Measurements from ENCODE around the gene JAM3. TPM values are rescaled to one million over a fixed set of nuclear protein-coding genes. Genes with fewer than 3 reads are reported as not detected.

Gene JAM3
- total and polyA plus RNA-seq, 2 of the 13 experiments (the other 11 are each of a cell fraction or from before 2014, with no cell fraction given) = 0.98 to 2.8 TPM

DNA sequence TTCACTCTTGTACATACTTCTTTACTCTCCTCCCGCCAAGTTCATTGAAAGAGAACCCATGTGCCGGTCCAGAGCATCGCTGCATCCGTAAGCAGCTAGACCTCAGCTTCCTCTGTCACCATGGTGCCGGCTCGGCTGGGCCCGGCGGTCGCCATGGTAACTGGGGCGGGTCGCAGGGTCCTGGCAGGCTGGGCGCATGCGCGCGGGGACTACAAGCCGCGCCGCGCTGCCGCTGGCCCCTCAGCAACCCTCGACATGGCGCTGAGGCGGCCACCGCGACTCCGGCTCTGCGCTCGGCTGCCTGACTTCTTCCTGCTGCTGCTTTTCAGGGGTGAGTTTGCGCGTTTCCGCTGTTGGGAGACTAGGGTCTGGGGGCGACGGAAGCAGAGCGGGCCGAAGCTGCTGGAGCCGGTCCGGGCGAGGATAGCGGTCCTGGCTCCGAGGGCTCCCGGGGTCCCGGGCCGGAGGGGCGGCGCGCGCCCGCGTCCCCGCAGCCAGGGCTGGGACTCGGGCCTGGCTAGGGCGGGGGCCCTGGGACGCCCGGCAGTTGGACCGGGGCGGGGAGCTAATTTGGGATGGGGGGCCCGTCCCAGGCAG, at the start of gene JAM3 (continued):
- TF ChIP-seq MBD4 (IDR thresholded peaks at IDR 0.05; ENCODE audit: borderline replicate concordance, low read length) = no peak
- no peak for TF ChIP-seq ZBTB21 (CRISPR knock-in tag; IDR thresholded peaks at IDR 0.05)
- TF ChIP-seq AHR (CRISPR knock-in tag; IDR thresholded peaks at IDR 0.05) = peak; percentile 49; the same call in 1 of the 2 replicates
- no peak for TF ChIP-seq ZNF296 (CRISPR knock-in tag; conservative IDR thresholded peaks at IDR 0.05)
- no peak for TF ChIP-seq ZNF839 (CRISPR knock-in tag; IDR thresholded peaks at IDR 0.05; ENCODE audit: borderline replicate concordance)
- TF ChIP-seq ZNF792 (CRISPR knock-in tag; IDR thresholded peaks at IDR 0.05) = no peak
- 0 out of 2 replicates have a peak, but pooled peaks have one; percentile 46 for TF ChIP-seq BRCA1 (CRISPR knock-in tag; IDR thresholded peaks at IDR 0.05)
- no peak for TF ChIP-seq TGIF2 (CRISPR knock-in tag; IDR thresholded peaks at IDR 0.05)
- TF ChIP-seq KDM2A (CRISPR knock-in tag; IDR thresholded peaks at IDR 0.05; ENCODE audit: borderline replicate concordance, low read depth) = peak; percentile 36; the same call in 1 of the 2 replicates
- TF ChIP-seq CREM (IDR thresholded peaks at IDR 0.05) = no peak
- TF ChIP-seq CREM (CRISPR knock-in tag; IDR thresholded peaks at IDR 0.05) = no peak
- TF ChIP-seq, protein P1, sequence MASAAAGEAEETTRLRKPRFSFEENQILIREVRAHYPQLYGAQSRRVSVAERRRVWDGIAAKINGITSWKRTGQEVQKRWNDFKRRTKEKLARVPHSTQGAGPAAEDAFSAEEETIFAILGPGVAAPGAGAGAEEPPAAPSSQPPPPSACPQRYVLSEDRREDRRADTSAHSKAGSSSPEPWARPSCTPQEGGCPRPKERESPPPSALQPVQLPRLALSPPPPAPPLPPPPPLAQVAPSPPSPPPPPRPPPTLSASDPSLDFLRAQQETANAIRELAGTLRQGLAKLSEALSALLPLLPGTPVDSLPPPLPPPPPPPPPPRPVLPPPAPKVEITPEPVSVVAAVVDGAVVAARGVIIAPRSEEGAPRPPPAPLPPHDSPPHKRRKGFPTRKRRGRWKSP (CRISPR knock-in tag; IDR thresholded peaks at IDR 0.05) = peak; percentile 16; the same call in 1 of the 2 replicates
- no peak for TF ChIP-seq MEIS2 (CRISPR knock-in tag; IDR thresholded peaks at IDR 0.05)
- no peak for TF ChIP-seq ZNF790 (CRISPR knock-in tag; IDR thresholded peaks at IDR 0.05; ENCODE audit: borderline replicate concordance)
- TF ChIP-seq NR2F2 (IDR thresholded peaks at IDR 0.05; ENCODE audit: borderline replicate concordance, low read depth) = no peak
- TF ChIP-seq, protein P2, sequence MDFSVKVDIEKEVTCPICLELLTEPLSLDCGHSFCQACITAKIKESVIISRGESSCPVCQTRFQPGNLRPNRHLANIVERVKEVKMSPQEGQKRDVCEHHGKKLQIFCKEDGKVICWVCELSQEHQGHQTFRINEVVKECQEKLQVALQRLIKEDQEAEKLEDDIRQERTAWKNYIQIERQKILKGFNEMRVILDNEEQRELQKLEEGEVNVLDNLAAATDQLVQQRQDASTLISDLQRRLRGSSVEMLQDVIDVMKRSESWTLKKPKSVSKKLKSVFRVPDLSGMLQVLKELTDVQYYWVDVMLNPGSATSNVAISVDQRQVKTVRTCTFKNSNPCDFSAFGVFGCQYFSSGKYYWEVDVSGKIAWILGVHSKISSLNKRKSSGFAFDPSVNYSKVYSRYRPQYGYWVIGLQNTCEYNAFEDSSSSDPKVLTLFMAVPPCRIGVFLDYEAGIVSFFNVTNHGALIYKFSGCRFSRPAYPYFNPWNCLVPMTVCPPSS (IDR thresholded peaks at IDR 0.05) = no peak
- TF ChIP-seq ZNF224 (CRISPR knock-in tag; IDR thresholded peaks at IDR 0.05) = no peak
- TF ChIP-seq ZC3H13 (CRISPR knock-in tag; IDR thresholded peaks at IDR 0.05) = no peak
- TF ChIP-seq TSC22D2 (CRISPR knock-in tag; IDR thresholded peaks at IDR 0.05; ENCODE audit: borderline replicate concordance) = no peak
- peak; percentile 20 for TF ChIP-seq HNRNPLL (IDR thresholded peaks at IDR 0.05; ENCODE audit: low read depth, low read length, poor library complexity, severe bottlenecking)
- TF ChIP-seq ZFY (CRISPR knock-in tag; IDR thresholded peaks at IDR 0.05) = peak; percentile 29; the same call in 1 of the 2 replicates
- no peak for TF ChIP-seq CEBPG (CRISPR knock-in tag; IDR thresholded peaks at IDR 0.05)
- no peak for TF ChIP-seq ZNF232 (CRISPR knock-in tag; IDR thresholded peaks at IDR 0.05; ENCODE audit: borderline replicate concordance)
- peak; percentile 44; the same call in 1 of the 2 replicates for TF ChIP-seq SALL1 (CRISPR knock-in tag; IDR thresholded peaks at IDR 0.05)
- no peak for TF ChIP-seq ZBTB1 (CRISPR knock-in tag; IDR thresholded peaks at IDR 0.05; ENCODE audit: borderline replicate concordance)
- TF ChIP-seq ZNF343 (CRISPR knock-in tag; IDR thresholded peaks at IDR 0.05) = no peak
- no peak for TF ChIP-seq HNF4G (IDR thresholded peaks at IDR 0.05; ENCODE audit: borderline replicate concordance, low read depth, low read length)
- TF ChIP-seq HNF4G (CRISPR knock-in tag; IDR thresholded peaks at IDR 0.05; ENCODE audit: borderline replicate concordance, low read depth) = no peak
- TF ChIP-seq KDM5B (CRISPR knock-in tag; IDR thresholded peaks at IDR 0.05; ENCODE audit: borderline replicate concordance) = no peak; the same call in 1 of the 2 replicates
- TF ChIP-seq ZNF530 (CRISPR knock-in tag; IDR thresholded peaks at IDR 0.05; ENCODE audit: low read depth) = no peak
- no peak for TF ChIP-seq PAWR (CRISPR knock-in tag; IDR thresholded peaks at IDR 0.05; ENCODE audit: borderline replicate concordance)
- TF ChIP-seq, protein P3, sequence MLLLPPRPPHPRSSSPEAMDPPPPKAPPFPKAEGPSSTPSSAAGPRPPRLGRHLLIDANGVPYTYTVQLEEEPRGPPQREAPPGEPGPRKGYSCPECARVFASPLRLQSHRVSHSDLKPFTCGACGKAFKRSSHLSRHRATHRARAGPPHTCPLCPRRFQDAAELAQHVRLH (CRISPR knock-in tag; IDR thresholded peaks at IDR 0.05; ENCODE audit: borderline replicate concordance, low read depth) = no peak
- TF ChIP-seq KAT8 (CRISPR knock-in tag; IDR thresholded peaks at IDR 0.05) = no peak
